PFSK-1 (cell line): ENCODE data around the gene TMX3.

Experiments used
- FOXP2 ChIP-seq: optimal IDR thresholded peaks from 2 replicates; pipeline ENCODE3; 2011; ENCODE audit warnings: borderline replicate concordance, control low read depth, inconsistent platforms; ENCODE audit not compliant: insufficient read depth; ENCODE audit errors: extremely low read length, extremely low read depth
- POLR2AphosphoS5 ChIP-seq: IDR thresholded peaks from 2 replicates; pipeline ENCODE4 v1.6.1; 2012; ENCODE audit warnings: low read depth, mild to moderate bottlenecking, control low read depth, low read length, moderate library complexity
- SIN3A ChIP-seq: IDR thresholded peaks from 2 replicates; pipeline ENCODE4 v1.6.1; 2012; ENCODE audit warnings: mild to moderate bottlenecking, low read length, moderate library complexity, borderline replicate concordance; ENCODE audit not compliant: insufficient read depth
- TAF1 ChIP-seq: IDR thresholded peaks from 2 replicates; pipeline ENCODE4 v1.6.1; 2012; ENCODE audit warnings: low read length, control low read depth, borderline replicate concordance; ENCODE audit not compliant: insufficient read depth
- TF ChIP-seq, protein P1 (sequence below), 2 experiments: IDR thresholded peaks; 2 replicates each; pipeline versions ENCODE4 v1.6.1 to v1.8.0; 2011 to 2012; ENCODE audit warnings: low read depth in 2 of 2, low read length in 2 of 2, control low read depth in 1 of 2, inconsistent platforms in 1 of 2, mild to moderate bottlenecking in 1 of 2, moderate library complexity in 1 of 2; ENCODE audit not compliant: insufficient read depth in 1 of 2

The TMX3 gene

DNA sequence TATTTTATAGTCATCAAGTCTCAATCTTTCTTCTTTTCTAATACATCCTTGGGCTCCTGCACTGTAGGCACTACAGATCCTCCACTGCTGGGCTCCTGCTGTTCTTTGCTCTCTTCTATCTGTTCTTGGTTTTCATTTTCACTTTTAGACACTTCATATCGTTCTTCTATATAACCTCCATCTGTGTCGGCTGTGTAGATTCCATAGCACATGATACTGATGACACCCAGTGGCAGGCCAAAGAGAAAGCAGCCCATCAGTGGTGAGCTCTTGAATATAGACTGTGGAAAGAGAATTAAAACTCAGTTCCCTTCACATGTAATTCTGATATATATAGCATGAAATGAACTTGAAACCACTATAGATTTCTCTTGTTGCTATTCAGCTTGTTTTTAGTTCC lies 38.0 kb downstream of the TMX3 start:
- TF ChIP-seq SIN3A (no peak), FOXP2 (no peak), TAF1 (no peak), POLR2AphosphoS5 (no peak)
- TF ChIP-seq, protein P1, sequence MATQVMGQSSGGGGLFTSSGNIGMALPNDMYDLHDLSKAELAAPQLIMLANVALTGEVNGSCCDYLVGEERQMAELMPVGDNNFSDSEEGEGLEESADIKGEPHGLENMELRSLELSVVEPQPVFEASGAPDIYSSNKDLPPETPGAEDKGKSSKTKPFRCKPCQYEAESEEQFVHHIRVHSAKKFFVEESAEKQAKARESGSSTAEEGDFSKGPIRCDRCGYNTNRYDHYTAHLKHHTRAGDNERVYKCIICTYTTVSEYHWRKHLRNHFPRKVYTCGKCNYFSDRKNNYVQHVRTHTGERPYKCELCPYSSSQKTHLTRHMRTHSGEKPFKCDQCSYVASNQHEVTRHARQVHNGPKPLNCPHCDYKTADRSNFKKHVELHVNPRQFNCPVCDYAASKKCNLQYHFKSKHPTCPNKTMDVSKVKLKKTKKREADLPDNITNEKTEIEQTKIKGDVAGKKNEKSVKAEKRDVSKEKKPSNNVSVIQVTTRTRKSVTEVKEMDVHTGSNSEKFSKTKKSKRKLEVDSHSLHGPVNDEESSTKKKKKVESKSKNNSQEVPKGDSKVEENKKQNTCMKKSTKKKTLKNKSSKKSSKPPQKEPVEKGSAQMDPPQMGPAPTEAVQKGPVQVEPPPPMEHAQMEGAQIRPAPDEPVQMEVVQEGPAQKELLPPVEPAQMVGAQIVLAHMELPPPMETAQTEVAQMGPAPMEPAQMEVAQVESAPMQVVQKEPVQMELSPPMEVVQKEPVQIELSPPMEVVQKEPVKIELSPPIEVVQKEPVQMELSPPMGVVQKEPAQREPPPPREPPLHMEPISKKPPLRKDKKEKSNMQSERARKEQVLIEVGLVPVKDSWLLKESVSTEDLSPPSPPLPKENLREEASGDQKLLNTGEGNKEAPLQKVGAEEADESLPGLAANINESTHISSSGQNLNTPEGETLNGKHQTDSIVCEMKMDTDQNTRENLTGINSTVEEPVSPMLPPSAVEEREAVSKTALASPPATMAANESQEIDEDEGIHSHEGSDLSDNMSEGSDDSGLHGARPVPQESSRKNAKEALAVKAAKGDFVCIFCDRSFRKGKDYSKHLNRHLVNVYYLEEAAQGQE (IDR thresholded peaks at IDR 0.05; ENCODE audit: insufficient read depth in 1 of 2, low read depth in 2 of 2, low read length in 2 of 2), result no peak

DNA sequence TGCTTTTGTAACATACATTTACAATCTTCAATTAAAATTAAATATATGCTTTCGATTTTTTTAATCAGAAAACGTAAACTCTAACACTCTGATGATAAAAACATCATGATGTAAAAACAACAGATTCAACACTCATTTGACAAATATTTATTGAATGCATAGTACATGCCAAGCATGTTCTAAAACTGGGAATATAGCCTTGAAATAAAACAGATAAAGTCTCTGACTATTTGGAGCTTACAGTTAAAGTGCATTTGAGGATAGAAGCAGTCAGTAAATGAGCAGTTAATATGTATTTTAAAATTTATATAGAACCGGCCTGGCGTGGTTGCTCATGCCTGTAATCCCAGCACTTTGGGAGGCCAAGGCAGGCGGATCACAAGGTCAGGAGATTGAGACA lies 47.8 kb downstream of the TMX3 start:
- TF ChIP-seq FOXP2, result no peak
- TF ChIP-seq, protein P1 (IDR thresholded peaks at IDR 0.05; ENCODE audit: insufficient read depth in 1 of 2, low read depth in 2 of 2, low read length in 2 of 2), result no peak
- TF ChIP-seq POLR2AphosphoS5, result no peak
- no peak for TF ChIP-seq SIN3A
- TF ChIP-seq TAF1, result no peak

DNA sequence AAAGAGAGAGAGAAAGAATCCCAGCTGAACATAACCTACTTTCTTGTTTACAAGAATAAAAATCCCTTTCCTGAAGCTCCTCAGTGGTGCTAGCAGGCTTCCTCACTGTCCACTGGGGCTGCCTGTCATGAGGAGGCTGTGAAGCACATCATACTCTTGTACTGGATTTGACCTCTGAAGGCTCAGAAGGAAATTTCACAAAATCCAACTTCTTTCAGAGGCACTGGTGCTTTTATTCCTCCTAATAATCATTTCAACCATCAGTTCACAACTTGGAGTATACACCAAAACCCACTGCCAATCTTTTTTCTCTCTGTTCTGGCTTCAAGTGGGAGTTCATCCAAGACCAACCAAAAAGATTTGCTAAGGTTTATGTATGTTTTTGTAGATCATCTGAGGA lies 48.5 kb downstream of the TMX3 start:
- TF ChIP-seq FOXP2 (no peak), SIN3A (no peak), POLR2AphosphoS5 (no peak), TAF1 (no peak)
- TF ChIP-seq, protein P1 (IDR thresholded peaks at IDR 0.05; ENCODE audit: insufficient read depth in 1 of 2, low read depth in 2 of 2, low read length in 2 of 2), result no peak

DNA sequence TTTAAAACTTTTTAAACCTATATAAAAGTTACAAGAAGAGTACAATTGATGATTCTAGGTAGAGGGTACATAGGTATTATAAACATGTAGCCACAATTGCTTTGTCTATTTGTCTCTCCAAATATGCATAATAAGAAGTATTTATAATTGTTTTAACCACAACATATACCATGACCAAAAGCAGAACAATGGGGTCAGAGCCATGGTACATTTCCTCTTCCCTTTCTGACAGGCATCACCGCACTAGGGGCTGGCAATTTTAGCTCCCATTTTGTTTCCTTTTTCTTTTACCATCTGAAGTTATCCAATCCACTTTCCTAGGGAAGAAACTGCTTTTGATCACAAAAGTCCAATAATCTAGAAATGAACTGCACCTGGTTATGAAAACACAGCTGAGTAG lies 49.3 kb downstream of the TMX3 start:
- TF ChIP-seq SIN3A, result no peak
- no peak for TF ChIP-seq FOXP2
- no peak for TF ChIP-seq TAF1
- TF ChIP-seq, protein P1 (IDR thresholded peaks at IDR 0.05; ENCODE audit: insufficient read depth in 1 of 2, low read depth in 2 of 2, low read length in 2 of 2), result no peak
- no peak for TF ChIP-seq POLR2AphosphoS5

DNA sequence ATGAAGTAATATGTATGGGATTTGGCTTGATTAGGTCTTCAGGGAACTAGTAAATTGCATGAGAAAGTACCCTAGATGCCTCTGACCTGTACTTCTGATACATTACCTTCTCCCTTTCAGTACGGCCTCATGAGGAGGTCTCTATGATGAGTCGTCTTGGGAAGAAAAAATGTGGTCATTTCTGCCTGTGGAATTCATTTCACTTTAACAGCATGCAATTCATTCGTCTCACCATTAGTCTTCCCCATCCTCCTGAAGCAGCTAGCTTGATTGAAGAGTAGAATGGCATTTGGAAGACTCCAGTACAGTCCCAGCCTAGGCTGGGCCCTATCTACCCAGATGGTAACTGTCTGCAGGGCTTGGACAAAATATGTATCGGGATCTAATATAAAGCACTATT lies 52.2 kb downstream of the TMX3 start:
- TF ChIP-seq, protein P1 (IDR thresholded peaks at IDR 0.05; ENCODE audit: insufficient read depth in 1 of 2, low read depth in 2 of 2, low read length in 2 of 2), result no peak
- TF ChIP-seq FOXP2 (no peak), POLR2AphosphoS5 (no peak), TAF1 (no peak), SIN3A (no peak)
